Activated T-helper 17 cell treated with anti-CD3 and anti-CD28 coated beads, Interleukin-2, amount 50 U/mL, for 72 hours (primary cell): ENCODE results near the gene ZNF79. TPM values are rescaled to one million over a fixed set of nuclear protein-coding genes. Genes with fewer than 3 reads are reported as not detected.

Experiments
- ATAC-seq: fragments of 150-1000 bp; cut with Tn5 transposase; replicated peaks from 2 replicates; pipeline ENCODE4 v1.10.0; 2021; ENCODE audit warnings: mild to moderate bottlenecking, moderate library complexity
- H3K27ac Mint-ChIP-seq: one replicate; pipeline ENCODE4 v1.8.0; 2022; ENCODE audit warnings: mixed read lengths
- H3K27me3 Mint-ChIP-seq: one replicate; pipeline ENCODE4 v1.8.0; 2022; ENCODE audit warnings: mixed read lengths
- H3K36me3 Mint-ChIP-seq: one replicate; pipeline ENCODE4 v1.8.0; 2022; ENCODE audit warnings: low read depth, mild to moderate bottlenecking, mixed read lengths
- H3K4me1 Mint-ChIP-seq: one replicate; pipeline ENCODE4 v1.8.0; 2022; ENCODE audit warnings: mixed read lengths
- H3K4me3 Mint-ChIP-seq: one replicate; pipeline ENCODE4 v1.8.0; 2022; ENCODE audit warnings: mild to moderate bottlenecking, mixed read lengths
- H3K9me3 Mint-ChIP-seq: one replicate; pipeline ENCODE4 v1.8.0; 2022; ENCODE audit warnings: mixed read lengths
- total RNA-seq, 2 donors: library from RNA; stranded (reverse); gene quantifications; one replicate each; pipeline ENCODE4 v1.2.3, GENCODE V29; 2022

The ZNF79 gene
- total RNA-seq, 2 donors from 2014 or later, result 10.1 to 11.3 TPM

- Mint-ChIP-seq H3K27ac (no peak overlapping the region), H3K9me3 (no peaks in the 10 kb centered on the region), H3K36me3 (no peaks in the 10 kb centered on the region), H3K27me3 (peaks cover 49% of the 10 kb centered on the region), H3K4me3 (no peak overlapping the region), H3K4me1 (peaks cover 7% of the 10 kb centered on the region)
- no peak for ATAC-seq
These were observed 30.5 kb upstream of the ZNF79 start for GRCh38 chr9:127393645-127394044.

GRCh38 chr9:127395497-127396252 is 28.5 kb upstream of the ZNF79 start:
- no peak for ATAC-seq
- Mint-ChIP-seq H3K4me3 (peak overlapping the region; percentile 60), H3K36me3 (no peaks in the 10 kb centered on the region), H3K27me3 (peaks cover 47% of the 10 kb centered on the region), H3K27ac (no peak overlapping the region), H3K4me1 (no peaks in the 10 kb centered on the region), H3K9me3 (no peaks in the 10 kb centered on the region)

- Mint-ChIP-seq H3K36me3 (no peaks in the 10 kb centered on the region), H3K4me1 (no peaks in the 10 kb centered on the region), H3K4me3 (peak overlapping the region; percentile 60), H3K27me3 (peaks cover 48% of the 10 kb centered on the region), H3K27ac (no peak overlapping the region), H3K9me3 (no peaks in the 10 kb centered on the region)
- no peak for ATAC-seq
These were observed 27.9 kb upstream of the ZNF79 start for GRCh38 chr9:127396253-127396807.

- peak within 1 kb of the TSS; percentile 72 for H3K4me3 Mint-ChIP-seq
- no peak within 1 kb of the TSS for H3K27ac Mint-ChIP-seq
- peak; percentile 96 for ATAC-seq
These were observed 27.2 kb upstream of the ZNF79 start, which contains the start of gene SLC2A8 for GRCh38 chr9:127396808-127397645. Gene SLC2A8, plus strand, starts transcription at chr9:127397169. Its CDS starts 62 bp downstream, at chr9:127397231.

GRCh38 chr9:127397646-127398274 is 26.4 kb upstream of the ZNF79 start:
- peaks cover 43% of the 10 kb centered on the region for H3K27me3 Mint-ChIP-seq
- no peaks in the 10 kb centered on the region for H3K36me3 Mint-ChIP-seq
- peak overlapping the region; percentile 72 for H3K4me3 Mint-ChIP-seq
- no peaks in the 10 kb centered on the region for H3K4me1 Mint-ChIP-seq
- ATAC-seq, result no peak
- no peak overlapping the region for H3K27ac Mint-ChIP-seq
- no peaks in the 10 kb centered on the region for H3K9me3 Mint-ChIP-seq

More at GRCh38 chr9:127396808-127397645, 27.2 kb upstream of the ZNF79 start, which contains the start of gene SLC2A8:
- no peaks in the 10 kb centered on the region for H3K36me3 Mint-ChIP-seq
- no peaks in the 10 kb centered on the region for H3K4me1 Mint-ChIP-seq
- H3K27me3 Mint-ChIP-seq, result peaks cover 49% of the 10 kb centered on the region
- H3K9me3 Mint-ChIP-seq, result no peaks in the 10 kb centered on the region

GRCh38 chr9:127398275-127398647 is 25.9 kb upstream of the ZNF79 start:
- H3K9me3 Mint-ChIP-seq, result no peaks in the 10 kb centered on the region
- peak overlapping the region; percentile 23 for H3K27ac Mint-ChIP-seq
- H3K4me3 Mint-ChIP-seq, result peak overlapping the region; percentile 72
- no peaks in the 10 kb centered on the region for H3K36me3 Mint-ChIP-seq
- no peaks in the 10 kb centered on the region for H3K4me1 Mint-ChIP-seq
- H3K27me3 Mint-ChIP-seq, result peaks cover 38% of the 10 kb centered on the region
- no peak for ATAC-seq

GRCh38 chr9:127398715-127399400 is 25.3 kb upstream of the ZNF79 start:
- H3K27ac Mint-ChIP-seq, result peak overlapping the region; percentile 23
- H3K9me3 Mint-ChIP-seq, result no peaks in the 10 kb centered on the region
- H3K36me3 Mint-ChIP-seq, result no peaks in the 10 kb centered on the region
- no peak for ATAC-seq
- no peaks in the 10 kb centered on the region for H3K4me1 Mint-ChIP-seq
- H3K27me3 Mint-ChIP-seq, result peaks cover 35% of the 10 kb centered on the region
- H3K4me3 Mint-ChIP-seq, result peak overlapping the region; percentile 72

- Mint-ChIP-seq H3K4me1 (no peaks in the 10 kb centered on the region), H3K36me3 (no peaks in the 10 kb centered on the region), H3K9me3 (no peaks in the 10 kb centered on the region), H3K27ac (no peak overlapping the region), H3K4me3 (no peak overlapping the region), H3K27me3 (peaks cover 33% of the 10 kb centered on the region)
- no peak for ATAC-seq
These were observed 24.4 kb upstream of the ZNF79 start for GRCh38 chr9:127399736-127400269.

GRCh38 chr9:127402401-127403090 is 21.6 kb upstream of the ZNF79 start:
- H3K4me1 Mint-ChIP-seq, result no peaks in the 10 kb centered on the region
- H3K9me3 Mint-ChIP-seq, result no peaks in the 10 kb centered on the region
- no peak overlapping the region for H3K4me3 Mint-ChIP-seq
- no peak overlapping the region for H3K27ac Mint-ChIP-seq
- peaks cover 23% of the 10 kb centered on the region for H3K27me3 Mint-ChIP-seq
- ATAC-seq, result no peak
- H3K36me3 Mint-ChIP-seq, result no peaks in the 10 kb centered on the region

GRCh38 chr9:127403507-127404192 is 20.5 kb upstream of the ZNF79 start:
- no peak for ATAC-seq
- H3K27me3 Mint-ChIP-seq, result peaks cover 17% of the 10 kb centered on the region
- no peaks in the 10 kb centered on the region for H3K9me3 Mint-ChIP-seq
- no peak overlapping the region for H3K27ac Mint-ChIP-seq
- H3K36me3 Mint-ChIP-seq, result no peaks in the 10 kb centered on the region
- H3K4me3 Mint-ChIP-seq, result no peak overlapping the region
- H3K4me1 Mint-ChIP-seq, result no peaks in the 10 kb centered on the region

- Mint-ChIP-seq H3K27me3 (peaks cover 12% of the 10 kb centered on the region), H3K27ac (no peak overlapping the region), H3K9me3 (no peaks in the 10 kb centered on the region), H3K4me1 (no peaks in the 10 kb centered on the region), H3K36me3 (no peaks in the 10 kb centered on the region), H3K4me3 (no peak overlapping the region)
- ATAC-seq, result no peak
These were observed 19.6 kb upstream of the ZNF79 start for GRCh38 chr9:127404631-127405030.

GRCh38 chr9:127405344-127406125 is 18.6 kb upstream of the ZNF79 start:
- Mint-ChIP-seq H3K27me3 (peaks cover 12% of the 10 kb centered on the region), H3K27ac (no peak overlapping the region)
- ATAC-seq, result no peak

More at GRCh38 chr9:127405344-127406125, 18.6 kb upstream of the ZNF79 start:
- H3K9me3 Mint-ChIP-seq, result no peaks in the 10 kb centered on the region
- no peaks in the 10 kb centered on the region for H3K4me1 Mint-ChIP-seq
- H3K4me3 Mint-ChIP-seq, result no peak overlapping the region
- no peaks in the 10 kb centered on the region for H3K36me3 Mint-ChIP-seq
